HEK293 (cell line): ENCODE results near the gene TIMM8A.

Experiments used
- BCL11B ChIP-seq: fragments of 450-650 bp; formaldehyde crosslinking; IDR thresholded peaks from 2 replicates; pipeline ENCODE4 v1.5.1; 2016; ENCODE audit warnings: low read depth, missing biosample characterization, missing genetic modification characterization
- EGR2 ChIP-seq: fragments of 450-650 bp; formaldehyde crosslinking; IDR thresholded peaks from 2 replicates; pipeline ENCODE4 v1.5.1; 2016; ENCODE audit warnings: low read depth, missing biosample characterization, missing genetic modification characterization
- KLF1 ChIP-seq: fragments of 450-650 bp; formaldehyde crosslinking; IDR thresholded peaks from 2 replicates; pipeline ENCODE4 v1.5.1; 2016; ENCODE audit warnings: missing biosample characterization, missing genetic modification characterization
- KLF7 ChIP-seq: fragments of 450-650 bp; formaldehyde crosslinking; IDR thresholded peaks from 2 replicates; pipeline ENCODE4 v1.5.1; 2016; ENCODE audit warnings: missing biosample characterization, missing genetic modification characterization, borderline replicate concordance
- PRDM1 ChIP-seq: fragments of 450-650 bp; formaldehyde crosslinking; IDR thresholded peaks from 2 replicates; pipeline ENCODE4; 2016; ENCODE audit warnings: missing biosample characterization, missing genetic modification characterization
- SP2 ChIP-seq: fragments of 450-650 bp; formaldehyde crosslinking; IDR thresholded peaks from 2 replicates; pipeline ENCODE4 v1.5.1; 2016; ENCODE audit warnings: missing biosample characterization, missing genetic modification characterization
- SP3 ChIP-seq: fragments of 450-650 bp; formaldehyde crosslinking; IDR thresholded peaks from 2 replicates; pipeline ENCODE4 v1.5.1; 2016; ENCODE audit warnings: missing biosample characterization, missing genetic modification characterization
- ZBTB17 ChIP-seq: fragments of 450-650 bp; formaldehyde crosslinking; IDR thresholded peaks from 2 replicates; pipeline ENCODE4 v1.5.1; 2016; ENCODE audit warnings: missing biosample characterization, missing genetic modification characterization
- ZBTB20 ChIP-seq: fragments of 450-650 bp; formaldehyde crosslinking; IDR thresholded peaks from 2 replicates; pipeline ENCODE4 v1.5.1; 2016; ENCODE audit warnings: missing biosample characterization, missing genetic modification characterization
- ZBTB26 ChIP-seq: fragments of 450-650 bp; formaldehyde crosslinking; optimal IDR thresholded peaks from 2 replicates; pipeline ENCODE3; 2016; ENCODE audit warnings: missing biosample characterization, mild to moderate bottlenecking, missing genetic modification characterization
- ZEB2 ChIP-seq: fragments of 450-650 bp; formaldehyde crosslinking; IDR thresholded peaks from 2 replicates; pipeline ENCODE4 v1.5.1; 2016; ENCODE audit warnings: missing biosample characterization, missing genetic modification characterization
- ZNF148 ChIP-seq: fragments of 450-650 bp; formaldehyde crosslinking; IDR thresholded peaks from 2 replicates; pipeline ENCODE4 v1.5.0; 2017; ENCODE audit warnings: missing biosample characterization, missing genetic modification characterization, borderline replicate concordance
- ZNF169 ChIP-seq: fragments of 450-650 bp; formaldehyde crosslinking; IDR thresholded peaks from 2 replicates; pipeline ENCODE4 v1.5.1; 2016; ENCODE audit warnings: missing biosample characterization, missing genetic modification characterization
- ZNF19 ChIP-seq: fragments of 450-650 bp; formaldehyde crosslinking; IDR thresholded peaks from 2 replicates; pipeline ENCODE4; 2016; ENCODE audit warnings: missing biosample characterization, missing genetic modification characterization, low read depth
- ZNF2 ChIP-seq: fragments of 450-650 bp; formaldehyde crosslinking; IDR thresholded peaks from 2 replicates; pipeline ENCODE4 v1.5.1; 2016; ENCODE audit warnings: missing biosample characterization, missing genetic modification characterization
- ZNF24 ChIP-seq: fragments of 450-650 bp; formaldehyde crosslinking; IDR thresholded peaks from 2 replicates; pipeline ENCODE4 v1.5.1; 2016; ENCODE audit warnings: missing biosample characterization, missing genetic modification characterization
- ZNF341 ChIP-seq: fragments of 450-650 bp; formaldehyde crosslinking; IDR thresholded peaks from 2 replicates; pipeline ENCODE4; 2016; ENCODE audit warnings: low read depth, missing biosample characterization, missing genetic modification characterization
- ZNF350 ChIP-seq: fragments of 450-650 bp; formaldehyde crosslinking; IDR thresholded peaks from 2 replicates; pipeline ENCODE4 v1.5.0; 2017; ENCODE audit warnings: missing biosample characterization, mild to moderate bottlenecking, missing genetic modification characterization
- ZNF394 ChIP-seq: fragments of 450-650 bp; formaldehyde crosslinking; IDR thresholded peaks from 2 replicates; pipeline ENCODE4 v1.5.1; 2016; ENCODE audit warnings: missing biosample characterization, missing genetic modification characterization, mild to moderate bottlenecking, moderate library complexity, borderline replicate concordance
- ZNF423 ChIP-seq: fragments of 450-650 bp; formaldehyde crosslinking; IDR thresholded peaks from 2 replicates; pipeline ENCODE4 v1.5.1; 2016; ENCODE audit warnings: missing biosample characterization, missing genetic modification characterization
- ZNF514 ChIP-seq: fragments of 450-650 bp; formaldehyde crosslinking; IDR thresholded peaks from 2 replicates; pipeline ENCODE4 v1.5.1; 2016; ENCODE audit warnings: missing biosample characterization, missing genetic modification characterization
- ZNF521 ChIP-seq: fragments of 450-650 bp; formaldehyde crosslinking; IDR thresholded peaks from 2 replicates; pipeline ENCODE4 v1.5.1; 2017; ENCODE audit warnings: missing biosample characterization, mild to moderate bottlenecking, missing genetic modification characterization
- ZNF629 ChIP-seq: fragments of 450-650 bp; formaldehyde crosslinking; IDR thresholded peaks from 2 replicates; pipeline ENCODE4 v1.5.1; 2017; ENCODE audit warnings: missing biosample characterization, missing genetic modification characterization
- ZNF664 ChIP-seq: fragments of 450-650 bp; formaldehyde crosslinking; IDR thresholded peaks from 2 replicates; pipeline ENCODE4 v1.5.1; 2016; ENCODE audit warnings: missing biosample characterization, missing genetic modification characterization
- ZNF777 ChIP-seq: fragments of 450-650 bp; formaldehyde crosslinking; IDR thresholded peaks from 2 replicates; pipeline ENCODE4 v1.5.1; 2017; ENCODE audit warnings: missing biosample characterization, missing genetic modification characterization, borderline replicate concordance
- ZNF843 ChIP-seq: fragments of 450-650 bp; formaldehyde crosslinking; IDR thresholded peaks from 2 replicates; pipeline ENCODE4 v1.5.1; 2016; ENCODE audit warnings: missing biosample characterization, missing genetic modification characterization
- ZXDB ChIP-seq: fragments of 450-650 bp; formaldehyde crosslinking; IDR thresholded peaks from 2 replicates; pipeline ENCODE4 v1.5.1; 2016; ENCODE audit warnings: missing biosample characterization, missing genetic modification characterization
- TF ChIP-seq, protein P1 (sequence below): fragments of 450-650 bp; formaldehyde crosslinking; IDR thresholded peaks from 2 replicates; pipeline ENCODE4 v1.5.1; 2016; ENCODE audit warnings: missing biosample characterization, missing genetic modification characterization
- TF ChIP-seq, protein P2 (sequence below): fragments of 450-650 bp; formaldehyde crosslinking; conservative IDR thresholded peaks from 2 replicates; pipeline ENCODE4 v1.5.1; 2016; ENCODE audit warnings: low read depth, missing biosample characterization, missing genetic modification characterization
- TF ChIP-seq, protein P3 (sequence below): fragments of 450-650 bp; formaldehyde crosslinking; IDR thresholded peaks from 2 replicates; pipeline ENCODE4 v1.5.1; 2016; ENCODE audit warnings: missing biosample characterization, missing genetic modification characterization

Gene TIMM8A

GRCh38 chrX:101348452-101349192 is at the start of gene TIMM8A (continued):
- TF ChIP-seq ZNF341 (peak; percentile 56), ZNF664 (tag by site-specific recombination) (0 out of 2 replicates have a peak, but pooled peaks have one; percentile 35), ZNF514 (tag by site-specific recombination) (no peak), SP2 (peak; percentile 89), ZBTB26 (tag by site-specific recombination) (peak; percentile 43), ZNF521 (tag by site-specific recombination) (no peak), BCL11B (tag by site-specific recombination) (0 out of 2 replicates have a peak, but pooled peaks have one; percentile 9), ZNF2 (tag by site-specific recombination) (peak; percentile 75), ZNF843 (tag by site-specific recombination) (peak; percentile 53; the same call in 1 of the 2 replicates), ZNF350 (tag by site-specific recombination) (no peak), ZNF169 (tag by site-specific recombination) (no peak), KLF1 (tag by site-specific recombination) (peak; percentile 43; the same call in 1 of the 2 replicates), ZEB2 (tag by site-specific recombination) (peak; percentile 94), ZBTB17 (tag by site-specific recombination) (peak; percentile 95), ZXDB (peak; percentile 88; the same call in 1 of the 2 replicates), EGR2 (tag by site-specific recombination) (peak; percentile 91), ZNF423 (tag by site-specific recombination) (no peak; the same call in 1 of the 2 replicates), PRDM1 (tag by site-specific recombination) (peak; percentile 59; the same call in 1 of the 2 replicates), ZNF394 (tag by site-specific recombination) (peak; percentile 67; the same call in 1 of the 2 replicates), ZNF19 (tag by site-specific recombination) (no peak), ZBTB20 (tag by site-specific recombination) (peak; percentile 68), ZNF24 (tag by site-specific recombination) (peak; percentile 57; the same call in 1 of the 2 replicates), KLF7 (tag by site-specific recombination) (0 out of 2 replicates have a peak, but pooled peaks have one; percentile 19), ZNF148 (tag by site-specific recombination) (no peak), SP3 (tag by site-specific recombination) (peak; percentile 79), ZNF777 (tag by site-specific recombination) (no peak), ZNF629 (tag by site-specific recombination) (peak; percentile 72)
- TF ChIP-seq, protein P1, sequence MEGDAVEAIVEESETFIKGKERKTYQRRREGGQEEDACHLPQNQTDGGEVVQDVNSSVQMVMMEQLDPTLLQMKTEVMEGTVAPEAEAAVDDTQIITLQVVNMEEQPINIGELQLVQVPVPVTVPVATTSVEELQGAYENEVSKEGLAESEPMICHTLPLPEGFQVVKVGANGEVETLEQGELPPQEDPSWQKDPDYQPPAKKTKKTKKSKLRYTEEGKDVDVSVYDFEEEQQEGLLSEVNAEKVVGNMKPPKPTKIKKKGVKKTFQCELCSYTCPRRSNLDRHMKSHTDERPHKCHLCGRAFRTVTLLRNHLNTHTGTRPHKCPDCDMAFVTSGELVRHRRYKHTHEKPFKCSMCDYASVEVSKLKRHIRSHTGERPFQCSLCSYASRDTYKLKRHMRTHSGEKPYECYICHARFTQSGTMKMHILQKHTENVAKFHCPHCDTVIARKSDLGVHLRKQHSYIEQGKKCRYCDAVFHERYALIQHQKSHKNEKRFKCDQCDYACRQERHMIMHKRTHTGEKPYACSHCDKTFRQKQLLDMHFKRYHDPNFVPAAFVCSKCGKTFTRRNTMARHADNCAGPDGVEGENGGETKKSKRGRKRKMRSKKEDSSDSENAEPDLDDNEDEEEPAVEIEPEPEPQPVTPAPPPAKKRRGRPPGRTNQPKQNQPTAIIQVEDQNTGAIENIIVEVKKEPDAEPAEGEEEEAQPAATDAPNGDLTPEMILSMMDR, result peak; percentile 25; the same call in 1 of the 2 replicates
- TF ChIP-seq, protein P2, sequence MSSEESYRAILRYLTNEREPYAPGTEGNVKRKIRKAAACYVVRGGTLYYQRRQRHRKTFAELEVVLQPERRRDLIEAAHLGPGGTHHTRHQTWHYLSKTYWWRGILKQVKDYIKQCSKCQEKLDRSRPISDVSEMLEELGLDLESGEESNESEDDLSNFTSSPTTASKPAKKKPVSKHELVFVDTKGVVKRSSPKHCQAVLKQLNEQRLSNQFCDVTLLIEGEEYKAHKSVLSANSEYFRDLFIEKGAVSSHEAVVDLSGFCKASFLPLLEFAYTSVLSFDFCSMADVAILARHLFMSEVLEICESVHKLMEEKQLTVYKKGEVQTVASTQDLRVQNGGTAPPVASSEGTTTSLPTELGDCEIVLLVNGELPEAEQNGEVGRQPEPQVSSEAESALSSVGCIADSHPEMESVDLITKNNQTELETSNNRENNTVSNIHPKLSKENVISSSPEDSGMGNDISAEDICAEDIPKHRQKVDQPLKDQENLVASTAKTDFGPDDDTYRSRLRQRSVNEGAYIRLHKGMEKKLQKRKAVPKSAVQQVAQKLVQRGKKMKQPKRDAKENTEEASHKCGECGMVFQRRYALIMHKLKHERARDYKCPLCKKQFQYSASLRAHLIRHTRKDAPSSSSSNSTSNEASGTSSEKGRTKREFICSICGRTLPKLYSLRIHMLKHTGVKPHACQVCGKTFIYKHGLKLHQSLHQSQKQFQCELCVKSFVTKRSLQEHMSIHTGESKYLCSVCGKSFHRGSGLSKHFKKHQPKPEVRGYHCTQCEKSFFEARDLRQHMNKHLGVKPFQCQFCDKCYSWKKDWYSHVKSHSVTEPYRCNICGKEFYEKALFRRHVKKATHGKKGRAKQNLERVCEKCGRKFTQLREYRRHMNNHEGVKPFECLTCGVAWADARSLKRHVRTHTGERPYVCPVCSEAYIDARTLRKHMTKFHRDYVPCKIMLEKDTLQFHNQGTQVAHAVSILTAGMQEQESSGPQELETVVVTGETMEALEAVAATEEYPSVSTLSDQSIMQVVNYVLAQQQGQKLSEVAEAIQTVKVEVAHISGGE (tag by site-specific recombination), result peak; percentile 85
- TF ChIP-seq, protein P3, sequence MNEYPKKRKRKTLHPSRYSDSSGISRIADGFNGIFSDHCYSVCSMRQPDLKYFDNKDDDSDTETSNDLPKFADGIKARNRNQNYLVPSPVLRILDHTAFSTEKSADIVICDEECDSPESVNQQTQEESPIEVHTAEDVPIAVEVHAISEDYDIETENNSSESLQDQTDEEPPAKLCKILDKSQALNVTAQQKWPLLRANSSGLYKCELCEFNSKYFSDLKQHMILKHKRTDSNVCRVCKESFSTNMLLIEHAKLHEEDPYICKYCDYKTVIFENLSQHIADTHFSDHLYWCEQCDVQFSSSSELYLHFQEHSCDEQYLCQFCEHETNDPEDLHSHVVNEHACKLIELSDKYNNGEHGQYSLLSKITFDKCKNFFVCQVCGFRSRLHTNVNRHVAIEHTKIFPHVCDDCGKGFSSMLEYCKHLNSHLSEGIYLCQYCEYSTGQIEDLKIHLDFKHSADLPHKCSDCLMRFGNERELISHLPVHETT (tag by site-specific recombination), result 0 out of 2 replicates have a peak, but pooled peaks have one; percentile 23
